Inflammatory macrophage treated with lipopolysaccharide for 1 hour (primary cell): ENCODE data around the gene RAPGEF3.

Experiments
- DNase-seq, 2 donors: peaks; one replicate each; pipeline ENCODE4 v3.0.0-alpha.2; 2020 to 2022

Gene RAPGEF3

DNA sequence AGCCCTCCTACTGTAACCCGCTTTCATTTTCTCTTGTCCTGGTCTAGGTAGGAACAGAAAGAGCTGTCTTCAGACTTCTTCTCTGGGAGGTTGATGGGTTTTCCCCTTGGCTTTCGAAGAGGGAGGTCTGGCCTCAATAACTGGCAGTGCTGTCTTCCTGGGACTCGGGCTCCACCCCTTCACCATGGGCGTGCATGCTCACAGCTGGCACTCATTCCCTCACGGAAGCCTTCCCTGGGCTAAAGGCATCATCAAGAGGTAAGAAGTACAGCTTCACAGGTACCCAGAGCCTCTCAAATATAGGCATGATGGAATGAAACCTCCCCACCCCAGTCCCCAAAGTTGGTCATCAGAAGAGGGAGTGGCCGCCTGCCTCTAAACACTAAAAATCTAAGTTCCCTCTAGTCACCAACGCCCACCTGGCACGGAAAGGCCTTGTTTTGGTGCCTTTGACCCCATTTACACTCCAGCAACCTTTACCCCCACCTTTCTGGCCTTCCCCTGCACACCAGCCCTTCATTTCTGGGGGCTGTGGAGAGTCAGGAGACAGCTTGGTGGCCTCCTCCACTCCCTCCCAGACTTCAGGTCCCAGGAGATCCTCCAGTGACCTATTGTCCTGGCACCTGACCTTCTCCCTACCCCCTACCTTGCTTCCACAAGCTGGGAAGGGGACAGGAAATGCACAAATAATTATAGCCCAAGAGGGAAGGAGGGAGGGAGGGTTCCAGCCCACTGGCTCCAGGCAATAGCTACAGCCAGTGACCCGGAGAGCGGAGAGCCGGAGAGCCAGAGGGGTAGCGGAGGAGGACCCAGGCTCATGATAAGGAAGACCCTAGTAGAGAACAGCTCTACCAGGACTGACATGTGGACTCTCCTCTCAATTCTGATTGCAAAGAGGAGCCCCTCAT, 2.8 kb downstream of the RAPGEF3 start:
- DNase-seq = peak in 1 of 2 donors; percentile 60

DNA sequence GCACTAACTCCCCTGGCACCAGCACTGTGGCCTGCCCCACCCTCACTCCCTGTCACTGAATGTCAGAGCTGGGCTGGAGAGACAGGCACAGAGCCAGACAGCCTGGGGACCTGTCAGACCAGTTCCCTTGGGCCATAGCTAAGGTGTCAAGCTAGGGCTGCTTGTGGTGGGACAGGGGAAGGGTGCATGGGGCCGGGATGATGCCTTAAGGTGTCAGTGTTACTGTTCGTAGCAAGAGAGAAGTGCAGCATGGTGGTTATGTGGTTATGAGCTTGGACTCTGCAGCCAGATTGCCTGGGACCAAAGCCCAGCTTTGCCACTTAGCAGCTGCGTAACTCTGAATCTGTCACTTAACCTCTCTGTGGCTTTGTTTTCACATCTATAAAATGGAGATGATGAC, 3.8 kb downstream of the RAPGEF3 start:
- DNase-seq = no peak

DNA sequence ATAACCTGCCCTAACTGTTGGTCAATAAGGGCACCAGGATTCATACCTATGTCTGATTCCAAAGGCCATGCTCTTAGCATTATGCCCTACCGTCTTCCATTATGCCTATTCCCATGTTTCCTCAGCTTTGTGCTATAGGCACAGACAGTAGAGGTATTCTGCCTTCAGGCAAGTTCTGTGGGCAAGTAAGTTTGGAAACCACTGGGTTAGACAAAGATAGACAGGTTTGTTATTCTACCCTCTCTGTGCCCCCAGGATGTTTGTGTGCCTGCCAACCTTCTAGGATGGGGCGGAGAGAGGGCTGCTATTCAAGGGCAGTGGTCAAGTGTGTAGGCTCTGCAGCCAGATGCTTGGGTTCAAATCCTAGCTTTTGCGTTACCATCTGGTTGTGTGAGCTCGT, 4.6 kb downstream of the RAPGEF3 start:
- no peak for DNase-seq

DNA sequence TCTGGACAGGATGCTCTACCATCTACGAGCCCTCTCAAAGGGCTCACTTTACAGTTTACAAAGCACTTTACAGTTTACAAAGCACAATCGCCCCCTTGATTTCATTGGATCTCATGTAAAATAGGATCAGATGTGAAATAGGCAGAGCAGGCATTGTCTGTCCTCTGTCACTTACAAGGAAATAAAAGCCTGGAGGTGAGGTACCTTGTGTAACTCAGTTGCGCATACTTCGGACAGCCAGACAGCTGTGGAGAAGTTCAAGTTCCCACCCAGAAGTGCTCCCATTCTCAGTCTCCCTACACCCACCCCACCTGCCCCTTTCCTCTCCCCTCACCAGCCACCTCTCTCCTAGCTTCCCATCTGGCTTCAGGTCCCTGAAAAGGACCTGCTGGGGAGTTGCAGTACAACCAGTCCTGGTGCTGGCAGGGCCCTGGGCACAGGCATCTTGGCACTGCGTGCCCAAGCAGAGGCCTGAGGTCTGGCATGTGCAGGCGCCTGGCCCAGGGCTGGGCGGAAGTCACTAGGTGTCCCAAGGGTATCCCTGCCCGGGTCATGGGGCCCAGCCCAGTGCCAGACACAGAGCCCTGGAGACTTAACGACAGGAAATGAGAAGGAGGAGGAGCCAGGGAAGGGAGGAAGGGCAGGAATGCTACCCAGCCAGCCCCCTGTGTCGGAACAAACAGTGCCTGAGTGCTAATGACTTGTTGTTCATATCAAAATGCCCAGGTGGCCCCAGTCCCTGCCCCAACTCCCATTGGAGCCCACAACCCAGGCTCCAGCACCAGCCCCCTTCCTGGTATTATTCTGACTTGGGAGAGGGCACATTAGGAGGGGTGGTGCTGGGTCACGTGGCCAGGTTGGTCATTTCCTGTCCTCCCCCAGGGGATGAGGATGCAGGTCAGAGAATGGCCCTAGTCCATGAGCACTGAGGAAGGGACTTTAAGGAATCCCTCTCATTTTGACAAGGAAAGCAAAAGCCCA, 5.4 kb downstream of the RAPGEF3 start:
- DNase-seq = no peak

DNA sequence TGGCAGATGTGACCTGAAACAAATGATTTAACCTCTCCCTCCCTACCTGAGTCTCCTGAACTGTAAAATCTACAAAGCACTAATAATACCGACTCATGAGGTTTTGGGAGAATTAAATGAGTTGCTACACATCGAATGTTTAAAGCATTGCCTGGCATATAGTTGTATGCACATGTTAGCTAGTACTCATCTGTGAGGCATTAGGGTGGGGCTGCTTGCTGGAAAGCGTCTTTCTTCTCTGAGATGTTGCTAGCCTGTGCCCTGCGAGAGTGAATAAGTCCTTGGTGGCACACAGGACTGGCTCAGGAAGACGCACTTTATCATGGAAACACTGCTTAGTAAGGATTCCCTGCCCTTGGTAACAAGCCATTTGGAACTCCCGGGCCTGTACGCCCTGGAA, 6.1 kb downstream of the RAPGEF3 start:
- DNase-seq = no peak

DNA sequence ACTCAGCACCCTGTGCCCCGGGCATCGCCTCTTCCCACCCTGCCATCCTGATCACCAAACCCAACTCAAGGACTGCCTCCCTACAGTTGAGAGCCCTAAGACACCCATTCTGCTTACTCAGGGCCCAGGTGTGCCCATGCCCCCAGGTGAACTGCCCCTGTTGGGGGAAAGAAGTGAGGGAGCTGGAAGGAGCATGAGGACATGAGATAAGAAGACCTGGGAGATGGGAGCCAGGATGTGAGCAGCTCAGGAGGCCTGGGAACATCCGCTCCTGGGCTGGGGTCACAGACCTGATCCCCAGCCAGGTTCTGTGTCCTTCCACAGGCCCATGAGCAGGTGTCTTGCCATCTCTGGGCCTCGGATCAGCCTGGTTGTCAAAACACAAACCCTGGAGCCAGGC, 6.6 kb downstream of the RAPGEF3 start:
- no peak for DNase-seq

DNA sequence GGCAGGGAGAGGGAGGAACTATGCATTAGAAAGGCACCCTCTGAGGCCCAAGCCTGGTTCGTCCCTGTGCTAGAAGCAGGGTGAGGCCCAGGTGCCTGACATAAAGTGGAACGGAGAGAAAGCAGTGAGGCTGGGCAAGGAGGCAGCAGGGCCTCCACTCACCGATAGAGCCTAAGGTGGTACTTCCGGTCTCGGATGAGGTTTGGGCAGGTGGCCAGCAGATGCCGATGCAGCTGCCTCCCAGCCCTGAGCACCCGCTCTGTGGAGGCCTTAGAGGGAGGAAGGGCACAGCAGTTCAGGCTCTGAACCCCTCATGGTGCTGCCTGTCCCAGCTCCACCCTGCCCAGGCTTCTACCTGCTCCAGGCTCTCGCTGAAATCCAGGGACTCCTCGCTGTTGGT, 7.1 kb downstream of the RAPGEF3 start:
- no peak for DNase-seq

DNA sequence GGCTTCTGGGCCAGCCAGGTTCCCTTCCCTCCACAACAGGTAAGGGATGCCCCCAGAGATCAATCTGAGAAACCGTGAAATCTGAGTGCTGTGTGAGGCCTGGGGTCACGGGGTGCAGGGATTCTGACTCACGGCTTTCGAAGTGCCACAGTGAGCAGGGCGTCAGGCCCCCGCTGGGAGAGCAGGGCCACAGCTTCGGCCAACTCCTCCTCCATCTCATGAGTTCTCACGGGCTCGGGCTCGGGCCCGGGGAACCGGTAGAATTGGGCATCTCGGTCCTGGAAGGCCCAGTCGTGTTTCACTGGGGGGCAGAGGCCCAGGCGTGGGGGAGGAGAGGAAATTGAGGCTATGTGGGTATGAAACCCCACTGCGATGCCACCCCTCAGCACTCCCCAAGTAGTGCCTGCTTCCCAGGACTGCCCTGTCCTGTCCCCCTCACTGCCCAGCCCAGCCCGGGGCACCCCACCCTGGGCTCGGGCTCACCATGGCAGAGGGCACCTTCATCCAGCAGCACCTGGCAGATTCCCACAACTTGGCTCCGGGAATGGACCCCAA, 7.7 kb downstream of the RAPGEF3 start:
- DNase-seq = no peak

DNA sequence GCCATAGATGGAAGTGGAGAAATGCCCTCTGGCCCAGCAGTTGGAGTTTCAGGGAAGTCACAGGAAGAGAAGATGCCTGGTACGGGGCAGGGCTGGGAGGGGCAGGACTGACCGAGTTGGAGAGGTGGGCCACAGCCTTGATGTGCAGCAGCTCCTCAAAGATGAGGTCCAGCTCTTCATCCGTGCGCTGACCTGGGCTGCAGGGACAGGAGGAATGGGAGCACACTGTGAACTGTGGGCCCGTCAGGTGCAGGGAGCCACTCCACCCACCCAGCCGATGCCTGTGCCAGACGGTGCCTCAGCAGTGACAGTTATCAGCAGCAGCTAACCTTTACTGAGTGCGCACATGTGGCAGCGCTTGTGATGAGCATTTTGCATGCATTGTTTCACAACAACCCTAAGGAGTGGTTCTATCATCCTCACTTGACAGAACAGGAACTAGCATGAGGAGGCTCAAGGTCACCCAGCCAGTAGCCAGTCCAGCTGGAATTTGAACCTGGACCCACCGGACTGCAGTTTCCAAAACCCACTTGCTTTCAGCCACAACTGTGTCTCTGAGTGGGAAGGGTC, 8.4 kb downstream of the RAPGEF3 start:
- DNase-seq = peak; percentile 61 to 85

DNA sequence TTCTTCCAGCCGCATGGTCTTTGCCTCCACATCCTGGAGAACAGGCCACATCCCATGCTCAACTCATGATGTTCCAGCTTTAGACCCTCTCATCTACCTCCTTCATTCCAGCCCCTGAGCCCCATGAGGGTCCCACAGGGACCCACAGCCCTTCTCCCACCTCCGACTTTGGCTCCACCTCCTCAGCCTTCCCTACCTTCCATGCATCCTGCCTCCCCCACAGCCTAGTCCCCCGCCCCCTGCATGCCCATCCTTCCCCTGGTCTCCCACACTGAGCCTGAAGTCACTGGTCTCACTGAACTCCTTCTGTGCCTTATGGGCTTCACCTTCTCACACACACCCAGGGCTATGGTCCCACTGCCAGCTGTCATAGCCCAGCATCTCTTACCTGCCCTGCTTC, 9.8 kb downstream of the RAPGEF3 start:
- no peak for DNase-seq

DNA sequence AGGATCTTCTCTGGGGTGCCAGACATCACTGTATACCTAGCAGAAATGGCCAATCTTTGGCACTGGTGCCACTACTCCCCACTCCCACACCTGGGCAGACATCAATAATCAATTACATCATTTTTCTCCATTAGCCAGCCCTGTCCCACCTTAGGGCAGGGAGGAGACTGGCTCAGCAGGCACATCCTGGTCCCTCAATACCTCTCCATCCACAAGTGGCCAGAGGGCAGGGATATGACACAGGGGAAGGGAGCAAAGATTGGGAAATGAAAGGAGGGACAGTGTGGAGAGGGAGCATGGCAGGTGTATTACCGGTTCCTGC, 10.2 kb downstream of the RAPGEF3 start:
- DNase-seq = no peak

DNA sequence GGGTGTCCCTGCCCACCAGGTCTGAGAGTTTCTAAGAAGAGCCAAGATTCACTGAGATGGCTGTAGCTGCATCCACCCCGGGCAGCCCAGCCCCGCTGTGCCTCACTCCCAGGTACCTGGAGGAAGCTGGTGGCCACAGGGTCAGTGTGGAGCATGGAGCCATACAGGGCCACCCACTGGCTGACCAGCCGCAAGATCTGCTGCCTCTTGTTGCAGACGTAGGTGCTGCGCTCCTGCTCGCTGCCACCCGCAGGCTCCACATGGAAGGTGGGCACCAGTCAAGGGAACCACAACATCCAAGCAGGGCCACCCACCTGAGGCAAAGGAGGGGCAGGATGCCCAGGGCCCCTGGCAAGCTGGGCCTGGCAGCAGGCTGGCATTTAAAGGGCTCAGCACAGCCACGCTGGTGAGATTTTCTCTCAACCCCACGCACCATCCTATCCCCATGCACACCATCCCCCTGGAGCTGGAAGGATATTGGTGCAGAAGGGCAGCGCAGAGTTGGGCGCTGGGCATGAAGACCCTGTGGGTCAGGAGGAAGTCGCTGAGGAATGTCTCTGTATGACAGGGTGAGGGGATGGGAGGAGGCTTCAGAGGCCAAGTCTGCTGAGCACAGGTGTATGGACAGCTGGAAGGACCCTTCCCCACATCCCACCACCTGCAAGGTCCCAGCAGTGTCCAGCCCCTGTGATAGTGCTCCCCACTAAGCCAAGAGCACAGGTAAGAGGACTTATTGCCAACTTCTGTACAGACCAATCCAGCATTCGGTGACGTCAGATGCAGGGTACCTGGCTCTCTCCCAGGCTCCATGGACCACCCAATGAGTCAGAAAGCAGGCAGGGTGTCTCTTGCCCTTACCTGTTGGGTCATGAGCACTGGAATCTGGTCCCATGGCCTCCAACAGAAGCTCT, 10.8 kb downstream of the RAPGEF3 start:
- no peak for DNase-seq

DNA sequence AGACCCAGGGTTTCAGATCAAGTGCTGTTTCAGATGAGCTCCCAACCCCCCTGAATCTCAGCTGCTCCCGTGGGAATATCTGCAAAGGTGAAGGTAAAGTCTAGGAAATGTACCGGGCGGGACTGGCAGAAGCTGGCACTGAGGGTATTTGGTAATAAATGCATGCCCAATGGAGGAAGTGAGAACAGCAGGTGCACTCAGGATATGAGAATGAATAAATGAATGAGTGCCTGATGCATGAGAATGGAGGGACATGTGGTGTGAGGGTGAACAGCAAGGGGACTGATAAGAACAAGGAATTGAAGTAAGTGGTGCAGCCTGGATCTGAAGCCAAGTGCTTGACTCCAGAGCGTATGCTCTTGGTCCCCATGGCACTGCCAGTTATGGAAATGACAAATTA, 11.6 kb downstream of the RAPGEF3 start:
- no peak for DNase-seq

DNA sequence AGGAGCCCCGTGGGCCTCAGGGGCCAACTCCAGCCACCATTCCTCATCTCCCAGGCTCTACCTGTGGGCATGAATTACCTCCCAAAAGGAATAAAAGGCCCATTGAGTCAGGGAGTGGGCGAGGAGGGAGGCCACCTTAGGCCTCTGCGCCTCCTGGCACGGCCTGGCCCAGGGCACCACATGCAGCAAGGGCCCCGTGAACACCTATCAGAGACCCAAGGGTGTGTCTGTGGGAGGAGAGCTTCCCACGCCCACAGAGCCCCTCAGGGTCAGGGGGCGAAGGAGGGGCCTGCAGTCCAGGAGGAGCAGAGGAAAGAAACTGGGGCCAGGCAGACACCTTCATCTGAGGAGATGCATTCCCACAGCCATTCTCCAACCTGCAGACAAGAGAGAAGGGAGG, 12.2 kb downstream of the RAPGEF3 start:
- DNase-seq = no peak

DNA sequence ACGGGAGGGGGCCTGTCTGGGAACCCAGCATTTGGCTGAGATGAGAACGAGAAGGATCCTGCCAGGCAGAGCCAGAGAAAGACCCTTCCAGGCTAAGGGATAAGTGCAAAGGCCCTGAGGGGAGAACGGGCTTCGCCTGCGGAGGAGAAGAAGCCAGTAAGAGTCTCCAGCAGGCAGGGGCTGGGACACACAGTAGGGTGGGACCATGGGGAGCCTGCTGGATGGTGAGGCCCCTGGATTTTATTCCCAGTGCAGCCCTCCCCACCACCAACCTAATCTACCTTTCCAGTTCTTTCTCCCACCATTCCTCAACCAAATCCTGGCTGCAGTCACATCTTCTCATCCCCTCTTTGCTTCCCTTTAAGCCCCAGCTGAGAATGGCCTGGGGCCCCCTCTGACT, 12.6 kb downstream of the RAPGEF3 start:
- DNase-seq = no peak

DNA sequence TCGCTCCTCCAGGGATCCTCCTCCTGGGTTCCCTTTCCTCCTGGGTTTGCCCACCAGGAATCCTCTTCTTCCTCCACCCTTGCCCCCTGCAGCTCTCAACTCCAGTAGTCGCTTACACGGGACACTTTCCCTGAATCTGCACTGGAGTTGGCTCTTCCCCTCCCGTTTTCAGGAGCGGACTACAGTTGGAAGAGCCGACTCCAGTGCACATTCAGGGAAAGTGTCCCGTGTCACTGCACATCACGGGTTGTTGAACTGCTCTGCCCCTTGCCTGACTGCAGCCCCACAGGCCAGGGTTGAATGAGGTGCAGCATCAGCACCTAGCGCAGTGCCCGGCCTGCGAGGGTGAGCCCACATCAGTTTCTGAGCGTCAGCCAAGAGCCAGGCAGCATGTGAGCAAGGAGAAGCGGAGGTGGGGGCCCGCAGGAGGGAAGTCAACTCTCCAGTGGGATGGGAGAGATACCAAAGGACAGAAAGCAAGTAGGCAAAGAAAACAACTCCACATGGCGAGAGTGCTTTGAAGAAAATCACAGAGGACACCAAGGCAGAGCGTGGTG, 13.1 kb downstream of the RAPGEF3 start:
- DNase-seq = no peak

DNA sequence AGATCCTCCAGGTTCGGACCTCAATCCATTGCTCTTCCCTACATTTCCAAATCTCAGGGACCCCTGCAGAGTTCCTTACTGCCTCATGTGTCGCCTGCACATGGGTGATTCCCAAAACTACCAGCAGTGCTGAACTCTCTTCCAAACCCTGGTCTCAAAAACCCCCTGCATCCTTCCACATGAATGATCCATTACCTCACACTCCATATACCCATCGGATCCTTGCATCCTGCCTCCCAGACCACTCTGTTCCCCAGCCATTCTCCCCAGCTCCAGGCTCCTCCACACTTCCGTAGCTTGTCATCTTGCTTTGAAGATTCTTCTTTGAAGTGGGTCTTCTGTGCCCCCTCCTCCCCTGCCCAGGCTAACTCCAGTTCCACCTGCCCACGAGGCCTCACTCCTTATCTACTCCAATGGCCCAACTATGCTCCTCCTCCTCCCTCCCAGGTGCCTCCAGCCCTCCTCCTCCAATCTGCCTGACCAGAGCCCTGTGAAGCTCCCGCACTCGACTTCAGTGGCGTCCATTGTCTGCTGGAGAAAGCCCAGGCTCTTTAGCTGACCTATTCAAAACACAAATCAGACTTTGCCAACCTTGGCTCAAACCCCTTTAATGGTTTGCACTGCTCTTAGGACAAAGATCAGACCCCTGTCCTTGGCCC, 13.8 kb downstream of the RAPGEF3 start:
- DNase-seq = no peak

DNA sequence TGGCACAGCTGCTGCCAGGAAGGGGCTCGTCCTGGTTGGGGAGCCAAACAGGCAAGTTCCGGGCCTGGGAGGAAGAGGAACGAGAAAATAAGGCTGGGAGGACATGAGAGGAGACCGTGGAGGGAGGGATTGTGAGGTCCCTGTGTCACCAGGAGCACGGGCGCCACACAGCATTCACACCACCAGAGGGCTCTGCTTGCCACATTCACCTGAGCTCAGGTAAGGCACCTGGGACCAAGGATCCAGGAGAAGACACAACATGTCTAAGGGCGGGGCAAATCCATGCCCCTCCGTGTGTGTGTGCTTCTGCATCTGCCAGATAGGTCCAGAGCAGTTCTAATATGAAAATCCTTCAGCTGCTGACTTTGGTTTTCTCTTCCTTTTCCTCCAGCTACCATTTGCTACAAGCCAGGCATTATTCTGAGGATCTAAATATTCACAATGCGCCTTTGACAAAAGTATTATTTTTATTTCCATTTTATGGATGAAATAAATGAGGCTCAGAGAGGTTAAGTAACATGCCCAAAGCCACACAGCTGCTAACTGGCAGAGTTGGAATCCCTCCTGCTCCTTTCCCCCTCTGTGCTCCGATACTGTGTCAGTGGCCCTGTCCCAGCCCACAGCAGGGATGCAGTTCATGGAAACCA, 14.6 kb downstream of the RAPGEF3 start:
- DNase-seq = no peak

DNA sequence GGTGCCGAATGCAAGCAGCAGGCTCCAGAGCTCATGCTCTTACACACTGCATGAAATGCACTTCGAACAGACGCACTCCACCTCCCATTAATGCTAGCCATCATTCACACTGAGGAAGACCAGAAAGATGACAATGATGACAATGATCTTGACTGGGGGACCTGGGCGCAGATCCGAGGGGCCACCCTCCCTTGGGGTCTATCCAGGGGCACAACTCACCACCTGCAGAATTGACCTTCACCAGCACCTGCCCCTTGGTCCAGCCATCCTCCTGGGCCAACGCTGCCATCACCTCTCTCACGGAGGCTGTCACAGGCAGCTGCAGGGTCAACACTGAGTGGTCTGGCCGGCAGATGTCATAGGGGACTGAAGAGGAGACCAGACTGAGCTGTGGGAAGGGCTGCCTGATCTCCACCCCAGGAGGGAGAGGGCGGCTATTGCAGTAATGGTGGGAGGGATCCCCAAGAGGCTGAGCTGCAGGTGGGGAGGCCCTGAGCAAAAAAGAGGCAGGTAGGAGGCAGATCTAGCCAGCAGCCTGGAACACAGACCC, 15.3 kb downstream of the RAPGEF3 start:
- DNase-seq = no peak

DNA sequence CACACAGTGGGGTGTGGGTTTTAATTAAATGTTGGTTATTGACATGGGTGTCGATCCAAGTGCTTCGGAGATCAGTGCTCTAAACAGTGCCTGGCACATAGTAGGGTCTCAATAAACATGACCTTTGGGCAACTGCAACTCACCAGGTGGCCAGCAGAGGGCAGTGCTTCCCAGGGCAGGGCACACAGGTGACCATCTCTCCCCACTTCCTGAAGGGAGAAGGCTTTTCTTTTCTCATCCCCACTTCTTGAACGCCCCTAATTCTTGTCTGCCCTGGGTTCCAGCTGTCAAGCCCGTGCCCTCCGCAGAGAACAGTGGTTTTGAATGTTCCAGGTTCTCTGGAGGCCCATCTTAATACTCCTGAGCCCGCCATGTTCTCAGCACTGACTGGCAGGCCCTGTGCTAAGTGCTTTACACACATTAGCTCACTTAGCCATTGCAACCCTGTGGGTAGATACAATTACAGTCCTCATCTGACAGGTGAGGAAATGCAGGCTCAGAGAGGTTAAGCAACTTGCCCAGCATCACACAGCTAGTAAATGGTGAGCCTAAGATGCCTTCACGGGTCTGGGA, 16.3 kb downstream of the RAPGEF3 start:
- peak; percentile 12 to 75 for DNase-seq
